Right atrium auricular region (tissue), 2 donors: ENCODE measurements around the gene PDZD2. TPM values are rescaled to one million over a fixed set of nuclear protein-coding genes. Genes with fewer than 3 reads are reported as not detected.
A peak's percentile ranks its signal among the peaks of the same experiment; 100 is the strongest.

ENCODE experiments used
- DNase-seq: peaks from one replicate; pipeline ENCODE4 v3.0.0-alpha.2; 2019; ENCODE audit warnings: low spot score
- H3K27ac ChIP-seq, 2 donors: fragments of 200-600 bp; sonication (generic); 1 replicate in 1 of 2; 2 replicates in 1 of 2; pipeline ENCODE4 v1.5.1; 2016 to 2019
- H3K27me3 ChIP-seq, 2 donors: fragments of 200-600 bp; sonication (generic); one replicate each; pipeline versions ENCODE4 v1.5.1 to v1.6.0; 2017 to 2019
- H3K36me3 ChIP-seq: fragments of 200-600 bp; sonication (generic); one replicate; pipeline ENCODE4 v1.5.1; 2016
- H3K4me1 ChIP-seq, 2 donors: fragments of 200-600 bp; sonication (generic); one replicate each; pipeline versions ENCODE4 v1.5.1 to v1.6.0; 2017 to 2019
- H3K4me3 ChIP-seq, 2 donors: fragments of 200-600 bp; sonication (generic); 1 replicate in 1 of 2; 2 replicates in 1 of 2; pipeline ENCODE4 v1.5.1; 2017 to 2019; ENCODE audit warnings: mild to moderate bottlenecking in 1 of 2, moderate library complexity in 1 of 2
- H3K9me3 ChIP-seq, 2 donors: fragments of 200-600 bp; sonication (generic); one replicate each; pipeline ENCODE4 v1.5.1; 2019
- CTCF ChIP-seq, 2 donors: fragments of 200-600 bp; sonication (generic); IDR thresholded peaks; one replicate each; pipeline ENCODE4 v1.5.1; 2019; ENCODE audit warnings: antibody characterized with exemption in 2 of 2
- total RNA-seq, 2 donors: library from RNA; depleted of rRNA; stranded (reverse); fragments of >200 nt; gene quantifications; one replicate each; pipeline ENCODE4 v1.1.0, GENCODE V29; 2016

The PDZD2 gene
- total RNA-seq, 2 donors from 2014 or later: 79.5 to 86.4 TPM

- Histone ChIP-seq H3K4me1 (peaks cover 0 to 19% of the 10 kb centered on the region in 2 donors), H3K4me3 (no peak overlapping the region), H3K9me3 (no peaks in the 10 kb centered on the region), H3K27me3 (no peaks in the 10 kb centered on the region), H3K36me3 (no peaks in the 10 kb centered on the region), H3K27ac (peak overlapping the region in 1 of 2 donors; percentile 0)
- DNase-seq: no peak
- TF ChIP-seq CTCF (IDR thresholded peaks at IDR 0.05): no peak
Measured at GRCh38 chr5:31889001-31889561, 250.2 kb downstream of the PDZD2 start.

GRCh38 chr5:31890046-31890445 is 251.1 kb downstream of the PDZD2 start:
- no peak overlapping the region for H3K27ac ChIP-seq
- DNase-seq: no peak
- no peak for TF ChIP-seq CTCF (IDR thresholded peaks at IDR 0.05)
- H3K4me1 ChIP-seq: peaks cover 0 to 19% of the 10 kb centered on the region in 2 donors
- no peak overlapping the region for H3K4me3 ChIP-seq
- H3K9me3 ChIP-seq: no peaks in the 10 kb centered on the region
- no peaks in the 10 kb centered on the region for H3K36me3 ChIP-seq
- H3K27me3 ChIP-seq: no peaks in the 10 kb centered on the region

GRCh38 chr5:31894141-31894540 is 255.2 kb downstream of the PDZD2 start:
- Histone ChIP-seq H3K27me3 (no peaks in the 10 kb centered on the region), H3K4me1 (peaks cover 0 to 7% of the 10 kb centered on the region in 2 donors), H3K36me3 (no peaks in the 10 kb centered on the region), H3K27ac (no peak overlapping the region), H3K9me3 (no peaks in the 10 kb centered on the region), H3K4me3 (no peak overlapping the region)
- no peak for TF ChIP-seq CTCF (IDR thresholded peaks at IDR 0.05)
- DNase-seq: no peak

- Histone ChIP-seq H3K4me1 (no peaks in the 10 kb centered on the region), H3K4me3 (no peak overlapping the region), H3K9me3 (no peaks in the 10 kb centered on the region), H3K27ac (no peak overlapping the region), H3K27me3 (no peaks in the 10 kb centered on the region), H3K36me3 (no peaks in the 10 kb centered on the region)
- no peak for DNase-seq
- TF ChIP-seq CTCF (IDR thresholded peaks at IDR 0.05): no peak
Measured at GRCh38 chr5:31895199-31895820, 256.4 kb downstream of the PDZD2 start.

GRCh38 chr5:31898036-31898632 is 259.2 kb downstream of the PDZD2 start:
- Histone ChIP-seq H3K4me1 (no peaks in the 10 kb centered on the region), H3K36me3 (no peaks in the 10 kb centered on the region), H3K4me3 (no peak overlapping the region), H3K27me3 (no peaks in the 10 kb centered on the region), H3K9me3 (no peaks in the 10 kb centered on the region), H3K27ac (no peak overlapping the region)
- TF ChIP-seq CTCF (IDR thresholded peaks at IDR 0.05): no peak
- no peak for DNase-seq
